A172 (cell line): ENCODE results near the gene ZC3H12D. TPM values are rescaled to one million over a fixed set of nuclear protein-coding genes. Genes with fewer than 3 reads are reported as not detected.

Experiments used
- DNase-seq: peaks from one replicate; pipeline ENCODE4 v3.0.0-alpha.2; 2015; ENCODE audit warnings: low spot score
- total RNA-seq: library from RNA; depleted of rRNA; stranded (reverse); fragments of >200 nt; shearing (Covaris generic); gene quantifications from 2 replicates; pipeline ENCODE4 v1.2.3, GENCODE V29; 2014; rRNA removed

The ZC3H12D gene
- total RNA-seq, 1 experiment from 2014 or later = 0.03 TPM

DNA sequence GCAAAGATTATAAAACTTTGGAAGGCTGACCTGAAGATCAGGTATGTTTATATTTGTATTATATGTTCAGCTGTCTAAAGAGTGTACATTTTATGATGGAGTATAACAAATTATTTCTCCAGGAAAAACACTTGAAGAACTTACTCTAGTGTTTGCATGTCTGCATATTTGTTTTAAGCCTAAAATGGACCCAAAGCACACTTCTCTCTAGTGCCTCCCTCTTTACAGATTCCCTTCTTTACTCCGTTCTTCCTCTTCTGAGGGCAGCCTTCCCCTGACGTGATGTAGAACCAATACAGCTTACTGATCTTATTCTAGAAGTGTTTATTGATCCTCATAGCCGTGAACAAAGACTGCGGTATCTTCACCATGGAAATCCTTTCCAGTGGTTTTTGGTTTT is 70.8 kb downstream of the ZC3H12D start:
- DNase-seq = no peak

GRCh38 chr6:149410557-149410956 is 74.3 kb downstream of the ZC3H12D start:
- DNase-seq = no peak

GRCh38 chr6:149409617-149410016 is 75.2 kb downstream of the ZC3H12D start:
- no peak for DNase-seq

DNA sequence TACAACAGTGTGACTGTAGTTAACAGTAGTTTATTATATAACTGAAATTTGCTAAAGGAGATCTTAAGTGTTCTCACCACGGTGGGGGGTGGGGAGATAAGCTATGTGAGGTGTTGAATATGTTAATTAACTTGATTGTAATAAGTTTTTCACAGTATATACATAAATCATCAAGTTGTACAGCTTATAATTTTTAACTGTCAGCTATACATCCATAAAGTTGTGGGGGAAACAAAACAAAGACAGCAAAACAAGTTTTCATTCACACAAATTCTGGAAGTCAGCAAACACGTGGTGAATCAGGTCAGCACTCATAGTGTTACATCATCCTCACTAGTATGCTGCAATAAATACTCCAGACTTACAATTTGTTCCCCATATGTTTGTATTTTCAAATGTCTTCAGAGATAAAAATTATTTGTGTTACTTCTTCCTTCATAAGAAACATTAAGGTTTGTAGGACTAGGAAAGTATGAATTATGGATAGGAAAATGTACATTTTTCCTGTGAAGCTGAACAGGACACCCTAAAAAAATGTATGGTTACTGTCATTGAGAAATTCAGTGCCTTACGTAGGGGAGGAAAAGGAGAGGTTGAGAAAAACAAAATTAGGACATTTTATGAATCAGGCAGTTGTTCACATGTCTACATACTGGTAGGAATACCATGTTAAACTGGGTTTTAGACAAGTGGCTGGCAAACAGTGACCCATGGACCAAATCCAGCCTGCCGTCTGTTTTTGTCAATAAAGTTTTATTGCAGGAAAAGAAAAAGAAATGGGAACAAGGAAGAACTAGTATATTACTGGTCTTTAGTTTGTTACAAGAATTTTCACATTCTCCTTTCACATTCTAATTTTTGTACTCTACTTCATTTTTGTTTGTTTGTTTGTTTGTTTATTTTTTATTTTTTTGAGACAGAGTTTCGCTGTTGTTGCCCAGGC is 78.7 kb downstream of the ZC3H12D start:
- no peak for DNase-seq

- DNase-seq = no peak
These were observed 81.3 kb downstream of the ZC3H12D start for GRCh38 chr6:149403534-149403933.

GRCh38 chr6:149400050-149400449 is 84.8 kb downstream of the ZC3H12D start, which contains the start of gene SUMO4:
Gene SUMO4, plus strand, starts transcription at chr6:149400262. Its CDS starts 130 bp downstream, at chr6:149400392.
- no peak for DNase-seq

- DNase-seq = no peak
These were observed 87.4 kb downstream of the ZC3H12D start for GRCh38 chr6:149397384-149397783.

Other genes with a start within 250 kb of the ZC3H12D start
- 20.9 and 26.6 TPM in 2 replicates for gene TAB2, start 167.3 kb downstream of the ZC3H12D start, total RNA-seq
- gene SUMO4, start 84.8 kb downstream of the ZC3H12D start, total RNA-seq = 0.10 and 0.38 TPM in 2 replicates
- gene PPIL4, start 61.0 kb upstream of the ZC3H12D start, total RNA-seq = 30.8 and 35.2 TPM in 2 replicates
- 61.0 and 66.3 TPM in 2 replicates for gene GINM1, start 81.4 kb upstream of the ZC3H12D start, total RNA-seq
- gene KATNA1, start 163.7 kb upstream of the ZC3H12D start, total RNA-seq = 33.1 and 40.7 TPM in 2 replicates
- 15.9 and 17.7 TPM in 2 replicates for gene LATS1, start 233.1 kb upstream of the ZC3H12D start, total RNA-seq